NCI-H2196 (cell line): ENCODE measurements around the gene HAUS3.

Source experiments
- DNase-seq: peaks from one replicate; lab custom pipeline; 2025; ENCODE audit not compliant: unreplicated experiment; lab: John Stamatoyannopoulos, UW

HAUS3 gene

GRCh38 chr4:2253160-2254084 is 11.5 kb upstream of the HAUS3 start:
- DNase-seq = no peak

GRCh38 chr4:2252530-2253091 is 10.7 kb upstream of the HAUS3 start:
- DNase-seq = no peak

GRCh38 chr4:2251795-2252529 is 10.0 kb upstream of the HAUS3 start:
- no peak for DNase-seq

GRCh38 chr4:2251073-2251794 is 9.3 kb upstream of the HAUS3 start:
- DNase-seq = no peak

GRCh38 chr4:2250357-2251072 is 8.6 kb upstream of the HAUS3 start:
- no peak for DNase-seq

GRCh38 chr4:2249526-2250356 is 7.8 kb upstream of the HAUS3 start:
- DNase-seq = no peak

- no peak for DNase-seq
Measured at GRCh38 chr4:2248821-2249261, 6.9 kb upstream of the HAUS3 start.

GRCh38 chr4:2248044-2248780 is 6.3 kb upstream of the HAUS3 start:
- no peak for DNase-seq

GRCh38 chr4:2247128-2248043 is 5.5 kb upstream of the HAUS3 start:
- DNase-seq = no peak

GRCh38 chr4:2246384-2247127 is 4.6 kb upstream of the HAUS3 start:
- no peak for DNase-seq

- no peak for DNase-seq
Measured at GRCh38 chr4:2245787-2246275, 3.9 kb upstream of the HAUS3 start.

GRCh38 chr4:2245057-2245786 is 3.3 kb upstream of the HAUS3 start:
- DNase-seq = no peak

- DNase-seq = no peak
Measured at GRCh38 chr4:2243681-2244380, 1.9 kb upstream of the HAUS3 start.

GRCh38 chr4:2241003-2241402 is 918 bp downstream of the HAUS3 start:
- no peak for DNase-seq

GRCh38 chr4:2236944-2237666 is 4.8 kb downstream of the HAUS3 start:
- DNase-seq = no peak
